Femur (tissue), 1 donor: ENCODE results near the gene PAN2.
"Not testable (repeated sequence)": the region's sequence is repeated elsewhere in the genome, so short reads cannot be mapped to it uniquely, and the experiment has no call there.

ENCODE experiments used
- DNase-seq: peaks from one replicate; pipeline ENCODE4 v3.0.0-alpha.2; 2017

The PAN2 gene

GRCh38 chr12:56346675-56347074 lies 12.9 kb upstream of the PAN2 start:
- no peak for DNase-seq

GRCh38 chr12:56342290-56342689 lies 8.5 kb upstream of the PAN2 start:
- DNase-seq, result not testable (repeated sequence)

GRCh38 chr12:56341616-56342015 lies 7.8 kb upstream of the PAN2 start:
- DNase-seq, result no peak

- no peak for DNase-seq
Measured at GRCh38 chr12:56339158-56339422, 5.3 kb upstream of the PAN2 start.

- DNase-seq, result no peak
Measured at GRCh38 chr12:56338308-56339157, 4.7 kb upstream of the PAN2 start, which contains the start of gene IL23A. IL23A (plus strand) TSS chr12:56338884; CDS start chr12:56339045, 161 bp downstream.

GRCh38 chr12:56337753-56338251 lies 4.0 kb upstream of the PAN2 start:
- no peak for DNase-seq

GRCh38 chr12:56336361-56337167 lies 2.8 kb upstream of the PAN2 start:
- no peak for DNase-seq

- DNase-seq, result not testable (repeated sequence)
Measured at GRCh38 chr12:56335527-56335926, 1.7 kb upstream of the PAN2 start.

- DNase-seq, result no peak
Measured at GRCh38 chr12:56334490-56334793, 642 bp upstream of the PAN2 start.

- no peak for DNase-seq
Measured at GRCh38 chr12:56333197-56333678, 562 bp downstream of the PAN2 start.

- no peak for DNase-seq
Measured at GRCh38 chr12:56332512-56333196, 1.1 kb downstream of the PAN2 start.

GRCh38 chr12:56330936-56331490 lies 2.8 kb downstream of the PAN2 start:
- no peak for DNase-seq

- no peak for DNase-seq
Measured at GRCh38 chr12:56326533-56326932, 7.3 kb downstream of the PAN2 start.

- DNase-seq, result no peak
Measured at GRCh38 chr12:56326126-56326525, 7.7 kb downstream of the PAN2 start.

GRCh38 chr12:56324206-56324605 lies 9.6 kb downstream of the PAN2 start:
- DNase-seq, result no peak

GRCh38 chr12:56321610-56322009 lies 12.2 kb downstream of the PAN2 start:
- not testable (repeated sequence) for DNase-seq

- DNase-seq, result no peak
Measured at GRCh38 chr12:56321027-56321426, 12.8 kb downstream of the PAN2 start.

GRCh38 chr12:56317675-56318074 lies 16.1 kb downstream of the PAN2 start:
- no peak for DNase-seq

- DNase-seq, result peak; percentile 98
Measured at GRCh38 chr12:56315622-56316473, 18.0 kb downstream of the PAN2 start, which contains the start of gene CNPY2. CNPY2 (minus strand) TSS chr12:56315988; CDS start chr12:56315217, 771 bp downstream.

- peak; percentile 49 for DNase-seq
Measured at GRCh38 chr12:56315249-56315621, 18.6 kb downstream of the PAN2 start.

GRCh38 chr12:56311003-56311402 lies 22.8 kb downstream of the PAN2 start:
- no peak for DNase-seq

GRCh38 chr12:56308714-56309113 lies 25.1 kb downstream of the PAN2 start:
- no peak for DNase-seq
